Coronary artery (tissue), 2 donors: Measurements from ENCODE around the gene MT1B.
"Not testable (repeated sequence)": the region's sequence is repeated elsewhere in the genome, so short reads cannot be mapped to it uniquely, and the experiment has no call there.

Experiments
- DNase-seq: peaks from one replicate; pipeline ENCODE4 v3.0.0-alpha.2; 2017; ENCODE audit warnings: low spot score
- H3K27ac ChIP-seq, 2 donors: fragments of 200-600 bp; sonication (generic); one replicate each; pipeline ENCODE4 v1.5.1; 2016 to 2019
- H3K4me3 ChIP-seq: fragments of 200-600 bp; sonication (generic); 2 replicates; pipeline ENCODE4 v1.5.1; 2016; ENCODE audit warnings: mild to moderate bottlenecking, moderate library complexity
- TF ChIP-seq, protein P1 (sequence below): fragments of 200-600 bp; sonication (generic); IDR thresholded peaks from one replicate; pipeline ENCODE4 v1.5.1; 2019; ENCODE audit warnings: antibody characterized with exemption

The MT1B gene

DNA sequence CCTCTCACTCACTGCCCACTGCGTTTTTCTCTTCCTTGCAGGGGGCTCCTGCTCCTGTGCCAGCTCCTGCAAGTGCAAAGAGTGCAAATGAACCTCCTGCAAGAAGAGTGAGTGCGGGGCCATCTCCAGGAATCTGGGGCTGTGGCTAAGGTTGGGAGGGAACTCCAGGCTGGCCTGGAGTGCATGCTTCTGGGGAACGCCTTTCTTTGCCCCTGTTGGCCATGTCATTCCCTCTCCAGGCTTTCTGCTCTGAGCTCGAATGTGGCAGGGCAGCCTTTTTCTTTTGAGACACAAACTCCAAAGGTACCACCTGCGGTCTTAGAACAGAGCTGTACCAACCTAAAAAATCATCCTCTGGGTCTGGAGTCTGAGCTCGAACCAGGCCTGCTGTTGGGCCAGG lies 33.5 kb upstream of the MT1B start:
- DNase-seq: no peak
- TF ChIP-seq, protein P1, sequence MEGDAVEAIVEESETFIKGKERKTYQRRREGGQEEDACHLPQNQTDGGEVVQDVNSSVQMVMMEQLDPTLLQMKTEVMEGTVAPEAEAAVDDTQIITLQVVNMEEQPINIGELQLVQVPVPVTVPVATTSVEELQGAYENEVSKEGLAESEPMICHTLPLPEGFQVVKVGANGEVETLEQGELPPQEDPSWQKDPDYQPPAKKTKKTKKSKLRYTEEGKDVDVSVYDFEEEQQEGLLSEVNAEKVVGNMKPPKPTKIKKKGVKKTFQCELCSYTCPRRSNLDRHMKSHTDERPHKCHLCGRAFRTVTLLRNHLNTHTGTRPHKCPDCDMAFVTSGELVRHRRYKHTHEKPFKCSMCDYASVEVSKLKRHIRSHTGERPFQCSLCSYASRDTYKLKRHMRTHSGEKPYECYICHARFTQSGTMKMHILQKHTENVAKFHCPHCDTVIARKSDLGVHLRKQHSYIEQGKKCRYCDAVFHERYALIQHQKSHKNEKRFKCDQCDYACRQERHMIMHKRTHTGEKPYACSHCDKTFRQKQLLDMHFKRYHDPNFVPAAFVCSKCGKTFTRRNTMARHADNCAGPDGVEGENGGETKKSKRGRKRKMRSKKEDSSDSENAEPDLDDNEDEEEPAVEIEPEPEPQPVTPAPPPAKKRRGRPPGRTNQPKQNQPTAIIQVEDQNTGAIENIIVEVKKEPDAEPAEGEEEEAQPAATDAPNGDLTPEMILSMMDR: no peak
- H3K27ac ChIP-seq: peak overlapping the region in 1 of 2 donors; percentile 70
- peak overlapping the region; percentile 70 for H3K4me3 ChIP-seq

DNA sequence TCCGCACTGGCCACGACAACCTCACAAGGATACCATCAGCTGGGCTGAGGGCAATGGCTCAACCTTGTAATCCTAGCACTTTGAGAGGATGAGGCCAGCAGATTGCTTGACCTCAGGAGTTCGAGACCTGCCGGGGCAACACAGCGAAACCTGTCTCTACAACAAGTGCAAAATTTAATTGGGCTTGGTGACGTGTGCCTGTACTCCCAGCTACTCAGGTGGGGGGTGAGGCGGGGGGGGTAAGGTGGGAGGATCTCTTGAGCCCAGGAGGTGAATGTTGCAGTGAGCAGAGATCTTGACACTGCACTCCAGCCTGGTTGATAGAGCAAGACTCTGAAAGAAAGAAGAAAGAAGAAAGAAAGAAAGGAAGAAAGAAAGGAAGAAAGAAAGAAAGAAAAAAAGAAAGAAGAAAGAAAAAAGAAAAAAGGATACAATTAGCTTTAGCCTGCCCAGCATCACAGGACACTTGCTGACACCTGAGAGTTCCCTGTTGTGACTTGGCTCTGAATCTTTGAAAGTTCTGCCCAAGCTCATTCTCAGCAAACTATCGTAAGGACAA lies 31.3 kb upstream of the MT1B start:
- no peak for DNase-seq
- TF ChIP-seq, protein P1: no peak
- H3K4me3 ChIP-seq: no peak overlapping the region
- H3K27ac ChIP-seq: no peak overlapping the region

DNA sequence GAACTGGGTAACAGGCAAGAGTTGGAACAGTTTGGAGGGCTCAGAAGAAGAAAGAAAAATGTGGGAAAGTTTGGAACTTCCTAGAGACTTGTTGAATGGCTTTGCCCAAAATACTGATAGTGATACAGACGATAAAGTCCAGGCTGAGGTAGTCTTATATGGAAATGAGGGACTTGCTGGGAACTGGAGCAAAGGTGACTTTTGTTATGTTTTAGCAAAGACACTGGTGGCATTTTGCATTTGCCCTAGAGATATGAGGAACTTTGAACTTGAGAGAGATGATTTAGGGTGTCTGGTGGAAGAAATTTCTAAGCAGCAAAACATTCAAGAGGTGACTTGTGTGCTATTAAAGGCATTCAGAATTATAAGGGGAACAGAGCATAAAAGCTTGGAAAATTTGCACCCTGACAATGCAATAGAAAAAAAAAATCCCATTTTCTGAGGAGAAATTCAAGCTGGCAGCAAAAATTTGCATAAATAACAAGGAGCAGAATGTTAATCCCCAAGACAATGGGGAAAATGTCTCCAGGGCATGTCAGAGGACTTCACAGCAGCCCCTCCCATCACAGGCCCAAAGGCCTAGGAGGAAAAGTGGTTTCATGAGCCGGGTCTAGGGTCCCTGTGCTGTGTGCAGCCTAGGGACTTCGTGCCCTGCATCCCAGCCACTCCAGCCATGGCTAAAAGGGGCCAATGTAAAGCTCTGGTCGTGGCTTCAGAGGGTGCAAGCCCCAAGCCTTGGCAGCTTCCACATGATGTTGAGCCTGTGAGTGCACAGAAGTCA lies 29.8 kb upstream of the MT1B start:
- not testable (repeated sequence) for H3K4me3 ChIP-seq, DNase-seq
- H3K27ac ChIP-seq: peak overlapping the region in 1 of 2 donors; percentile 36

DNA sequence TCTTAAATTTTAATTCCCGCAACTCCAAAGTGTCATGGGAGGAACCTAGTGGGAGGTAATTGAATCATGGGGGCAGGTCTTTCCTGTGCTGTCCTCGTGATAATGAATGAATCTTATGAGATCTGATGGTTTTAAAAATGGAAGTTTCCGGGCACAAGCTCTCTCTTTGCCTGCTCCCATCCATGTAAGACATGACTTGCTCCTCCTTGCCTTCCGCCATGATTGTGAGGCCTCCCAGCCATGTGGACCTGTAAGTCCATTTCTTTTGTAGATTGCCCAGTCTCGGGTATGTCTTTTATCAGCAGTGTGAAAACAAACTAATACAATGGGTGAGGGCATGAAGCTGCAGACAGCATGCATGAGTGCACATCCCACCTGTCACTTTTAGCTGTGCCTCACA lies 28.5 kb upstream of the MT1B start:
- DNase-seq, H3K4me3 ChIP-seq, H3K27ac ChIP-seq: not testable (repeated sequence)

DNA sequence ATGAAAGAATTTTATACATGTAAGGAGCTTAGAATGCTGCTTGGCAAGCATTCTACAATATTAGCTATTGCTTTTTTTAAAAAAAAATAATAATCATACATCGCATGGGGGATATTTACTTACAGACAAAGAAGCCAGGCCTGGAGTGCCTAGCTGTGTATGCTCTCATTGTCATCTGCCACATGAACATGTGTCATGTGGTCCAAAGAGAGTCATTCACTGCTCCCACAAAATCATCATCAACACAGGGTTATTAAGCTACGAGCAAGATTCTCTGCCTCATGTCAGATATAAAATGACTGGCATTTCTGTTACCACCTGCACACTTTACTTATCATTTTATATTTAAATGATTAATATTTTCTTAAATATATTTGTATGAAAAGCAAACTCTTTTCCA lies 28.0 kb upstream of the MT1B start:
- H3K4me3 ChIP-seq: no peak overlapping the region
- H3K27ac ChIP-seq: no peak overlapping the region
- DNase-seq: no peak
- TF ChIP-seq, protein P1: no peak

DNA sequence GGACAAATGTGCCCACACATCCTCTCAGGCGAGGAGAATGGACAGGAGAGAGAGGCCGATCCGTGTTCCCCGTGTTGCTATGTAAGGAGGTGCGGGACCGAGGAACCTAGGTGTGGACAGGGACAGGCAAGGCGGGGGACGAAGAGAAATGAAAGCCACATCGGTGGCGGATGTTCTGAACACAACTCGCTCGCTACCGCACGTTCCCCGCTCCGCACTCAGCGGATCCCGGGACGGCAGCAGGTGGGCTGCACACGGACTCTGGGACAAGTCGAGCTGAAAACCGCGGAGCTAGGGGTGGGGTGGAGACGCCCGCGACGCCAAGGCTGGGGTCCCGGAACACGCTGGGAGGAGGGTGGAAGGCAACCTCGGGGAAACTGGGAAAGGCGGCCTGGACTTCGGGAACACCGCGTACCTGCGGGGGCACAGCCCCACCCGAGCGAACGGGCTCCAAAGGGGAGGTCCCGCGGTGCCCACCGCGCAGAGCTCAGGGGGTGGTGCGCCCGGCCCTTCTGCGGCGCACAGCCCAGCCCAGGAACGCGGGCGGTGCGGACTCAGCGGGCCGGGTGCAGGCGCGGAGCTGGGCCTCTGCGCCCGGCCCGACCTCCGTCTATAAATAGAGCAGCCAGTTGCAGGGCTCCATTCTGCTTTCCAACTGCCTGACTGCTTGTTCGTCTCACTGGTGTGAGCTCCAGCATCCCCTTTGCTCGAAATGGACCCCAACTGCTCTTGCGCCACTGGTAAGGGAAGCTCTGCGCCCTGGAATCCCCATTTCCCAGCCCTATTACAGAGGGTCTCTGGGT lies 26.3 kb upstream of the MT1B start, which contains the start of gene MT1E:
Gene MT1E, plus strand, starts transcription at position 642 of the 803 bp plus-strand sequence. Its CDS starts 71 bp downstream, at position 713.
- TF ChIP-seq, protein P1: no peak
- peak within 1 kb of the TSS; percentile 94 to 96 for H3K27ac ChIP-seq
- DNase-seq: peak; percentile 93
- peak within 1 kb of the TSS; percentile 80 for H3K4me3 ChIP-seq

DNA sequence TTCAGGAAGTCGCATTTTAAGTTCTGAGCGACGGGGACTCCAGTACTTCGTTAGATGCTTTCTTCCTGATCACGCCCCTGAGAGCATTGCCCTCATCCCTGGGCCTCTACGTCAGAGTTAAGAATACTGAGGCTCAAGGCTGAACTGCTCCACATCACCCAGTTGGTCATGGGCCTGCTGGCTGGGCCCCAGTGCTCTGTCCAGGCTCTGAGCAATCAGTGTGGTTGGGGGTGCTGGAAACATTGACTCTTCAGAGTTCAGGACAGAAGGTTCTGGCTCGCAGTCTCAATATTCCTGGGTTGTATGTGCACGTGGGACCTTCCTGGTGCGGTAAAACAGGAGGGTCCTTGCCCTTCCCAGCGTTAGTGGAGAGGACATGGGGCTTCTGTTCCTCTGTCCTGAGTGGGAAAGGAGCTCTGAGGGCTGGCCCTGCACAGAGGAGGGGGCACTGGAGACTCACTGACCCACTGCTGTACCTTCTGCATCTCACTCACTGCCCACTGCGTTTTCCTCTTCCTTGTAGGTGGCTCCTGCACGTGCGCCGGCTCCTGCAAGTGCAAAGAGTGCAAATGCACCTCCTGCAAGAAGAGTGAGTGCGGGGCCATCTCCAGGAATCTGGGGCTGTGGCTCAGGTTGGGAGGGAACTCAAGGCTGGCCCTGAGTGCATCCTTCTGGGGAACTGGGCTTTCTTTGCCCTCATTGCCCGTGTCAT lies 25.6 kb upstream of the MT1B start:
- peak overlapping the region; percentile 80 for H3K4me3 ChIP-seq
- TF ChIP-seq, protein P1: no peak
- peak; percentile 93 for DNase-seq
- H3K27ac ChIP-seq: peak overlapping the region; percentile 94 to 96
